ENCODE results near the gene VIPR2.

VIPR2 gene

DNA sequence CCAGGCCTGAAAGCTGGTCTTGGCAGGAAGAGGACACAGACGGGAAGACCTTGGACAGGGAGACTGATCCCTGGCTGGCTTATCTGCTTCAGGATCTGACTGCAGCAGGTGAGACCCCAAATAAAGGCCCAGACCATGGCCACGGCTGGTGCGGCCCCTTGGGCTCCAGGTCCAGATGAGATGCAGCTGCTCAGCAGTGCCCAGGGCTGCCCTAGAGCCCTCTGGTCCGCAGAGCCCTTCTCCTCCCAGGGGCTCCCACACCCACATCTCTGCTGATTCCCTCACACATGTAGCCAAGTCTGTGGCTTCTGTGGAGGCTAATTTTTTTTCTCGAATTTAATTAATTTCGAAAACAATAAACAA is 46.3 kb downstream of the VIPR2 start:
- H3K4me3 ChIP-seq (ENCODE audit: low read depth, low read length), result no peak overlapping the region
- no peak for DNase-seq (ENCODE audit: low read depth)

DNA sequence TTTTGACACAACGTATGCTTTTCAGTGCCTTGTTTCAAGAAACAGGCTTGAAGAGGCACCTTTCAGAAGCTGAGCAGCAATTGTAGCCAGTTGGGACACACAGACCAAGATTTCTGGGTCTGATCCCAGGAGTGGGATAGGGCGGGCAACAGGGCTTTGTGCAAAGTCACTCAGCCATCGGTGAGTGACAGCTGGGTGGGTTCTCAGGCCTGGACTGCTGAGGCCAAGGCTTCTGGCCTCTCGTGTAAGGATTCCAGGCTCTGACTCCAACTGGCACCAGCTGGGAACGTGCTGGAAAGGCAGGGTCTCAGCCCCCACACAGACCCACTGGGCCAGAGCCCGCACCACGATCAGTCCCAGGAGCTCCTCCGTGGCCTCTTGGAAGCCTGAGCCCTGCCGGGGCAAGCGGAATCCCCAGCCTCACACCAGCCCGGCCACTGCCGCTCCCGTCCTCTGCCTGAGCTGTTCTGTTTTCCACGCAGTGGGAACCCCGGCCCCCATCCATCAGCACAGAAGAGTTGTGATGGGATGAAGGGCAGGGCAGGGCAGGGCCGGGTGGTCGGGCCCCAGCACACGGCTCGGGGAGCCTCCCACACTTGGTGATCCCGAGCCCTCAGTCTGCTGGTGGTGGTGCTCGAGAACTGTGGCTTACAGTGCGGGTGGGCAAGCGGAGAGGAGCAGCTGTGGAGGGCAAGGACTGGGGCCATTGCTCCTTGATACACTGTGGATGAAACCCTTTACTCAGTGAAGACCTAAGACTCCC is 46.8 kb downstream of the VIPR2 start:
- DNase-seq (ENCODE audit: low read depth), result no peak
- no peak overlapping the region for H3K4me3 ChIP-seq (ENCODE audit: low read depth, low read length)

DNA sequence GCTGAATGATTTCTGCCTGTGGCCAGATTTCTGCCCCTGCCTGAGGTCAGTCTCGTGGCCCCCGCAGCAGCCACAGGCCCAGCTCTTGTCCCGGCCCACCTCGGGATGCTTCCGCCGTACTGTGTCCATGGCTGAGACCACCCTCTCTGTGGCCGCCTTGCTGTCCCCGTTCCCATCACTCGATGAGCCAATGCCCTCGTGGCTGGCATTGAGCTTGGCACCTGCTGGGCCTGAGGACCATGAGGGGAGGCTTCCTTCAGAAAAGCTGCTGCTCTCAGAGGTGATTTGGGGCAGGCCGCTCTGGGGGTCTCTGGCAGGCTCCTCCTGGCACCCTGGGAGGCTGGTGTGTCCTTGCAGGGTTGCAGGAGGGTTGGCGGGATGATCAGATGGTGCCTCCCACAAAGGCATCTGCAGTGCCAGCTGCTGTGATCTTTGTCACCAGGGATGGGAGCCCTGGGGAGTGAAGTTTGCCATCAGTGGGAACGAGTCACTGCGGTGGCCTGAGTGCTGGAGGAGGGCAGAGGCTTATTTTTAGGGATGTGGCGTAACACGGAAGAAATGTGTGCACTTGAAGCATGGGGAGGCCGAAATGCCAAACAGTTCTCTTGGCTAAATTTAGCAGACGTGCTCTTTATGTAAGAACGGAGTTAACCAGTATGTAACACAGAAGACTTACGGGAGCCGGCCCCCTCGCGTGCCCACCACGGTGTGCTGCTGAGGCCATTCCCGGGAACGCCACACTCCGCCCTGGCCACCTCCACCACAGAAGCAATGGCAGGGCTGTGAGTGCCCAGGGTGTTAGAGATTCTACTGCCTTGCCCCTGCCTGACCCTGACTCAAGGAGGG is 47.7 kb downstream of the VIPR2 start:
- no peak overlapping the region for H3K4me3 ChIP-seq (ENCODE audit: low read depth, low read length)
- no peak for DNase-seq (ENCODE audit: low read depth)

DNA sequence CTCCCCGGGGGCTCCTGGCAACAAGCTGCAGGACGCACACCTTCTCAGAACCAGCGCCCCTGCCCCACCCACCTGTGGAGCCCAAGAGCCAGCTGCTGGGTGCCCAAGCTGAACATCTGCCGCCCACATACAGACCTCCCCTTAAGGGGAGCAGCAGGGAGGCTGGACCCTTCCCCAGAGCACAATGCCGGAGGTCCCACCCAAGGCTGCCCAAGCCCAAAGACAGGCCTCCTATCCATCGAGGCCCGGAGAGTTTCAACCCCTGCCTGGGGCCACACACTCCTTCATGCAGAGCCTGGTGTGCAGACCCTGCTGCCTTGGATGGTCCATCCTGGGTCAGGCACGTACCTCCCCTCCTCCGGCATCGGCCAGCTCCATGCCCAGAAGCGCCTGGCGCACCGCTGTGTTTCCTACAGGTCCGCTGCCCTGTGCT is 48.7 kb downstream of the VIPR2 start:
- DNase-seq (ENCODE audit: low read depth), result no peak

DNA sequence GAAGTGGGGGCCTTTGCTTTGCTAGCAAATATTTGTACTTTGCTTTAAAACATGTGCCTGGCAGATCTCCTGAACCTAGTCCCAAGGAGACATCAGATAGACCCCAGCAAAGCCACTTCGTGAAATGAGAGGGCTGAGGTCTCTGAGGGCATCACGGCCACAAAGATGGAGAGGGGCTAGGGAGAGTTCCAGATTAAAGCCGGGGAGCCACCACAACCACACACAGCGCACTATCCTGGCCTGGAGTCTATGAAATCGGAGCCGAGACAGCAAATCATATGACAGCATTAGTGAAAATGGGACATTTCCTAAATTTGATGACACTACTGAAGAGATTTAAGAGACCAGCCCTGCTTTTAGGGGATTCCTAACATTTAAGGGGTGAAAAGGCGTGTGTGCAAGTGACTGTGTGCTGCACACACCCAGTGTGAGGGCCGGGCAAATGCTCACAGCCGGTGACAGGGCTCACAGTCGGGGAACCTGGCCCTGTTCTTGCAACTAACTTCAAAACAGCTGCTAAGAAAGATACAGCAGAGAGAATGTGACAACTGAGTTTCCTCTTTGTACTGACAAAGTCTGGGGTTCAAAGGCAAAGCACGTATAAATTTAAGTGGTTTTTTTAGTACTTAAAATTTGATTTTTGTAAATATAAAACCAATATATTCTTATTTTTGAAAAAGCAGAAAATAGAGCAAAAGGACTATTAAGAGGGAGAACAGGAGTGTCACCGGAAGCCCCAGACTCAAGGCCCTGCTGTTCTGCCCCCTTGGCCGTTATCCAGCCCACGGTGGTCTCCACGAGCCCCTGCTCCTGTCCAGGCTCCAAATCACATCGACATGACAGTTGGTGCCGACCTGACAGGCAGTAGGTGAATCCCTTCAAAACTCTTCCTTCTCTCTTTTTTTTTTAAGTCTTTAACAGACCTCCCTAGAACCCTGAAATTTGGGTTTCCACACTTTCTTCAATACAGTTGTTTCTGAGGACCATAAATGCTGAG is 49.5 kb downstream of the VIPR2 start:
- no peak overlapping the region for H3K4me3 ChIP-seq (ENCODE audit: low read depth, low read length)
- DNase-seq (ENCODE audit: low read depth), result no peak

More for the DNA sequence above, 48.7 kb downstream of the VIPR2 start:
- no peak overlapping the region for H3K4me3 ChIP-seq (ENCODE audit: low read depth, low read length)

DNA sequence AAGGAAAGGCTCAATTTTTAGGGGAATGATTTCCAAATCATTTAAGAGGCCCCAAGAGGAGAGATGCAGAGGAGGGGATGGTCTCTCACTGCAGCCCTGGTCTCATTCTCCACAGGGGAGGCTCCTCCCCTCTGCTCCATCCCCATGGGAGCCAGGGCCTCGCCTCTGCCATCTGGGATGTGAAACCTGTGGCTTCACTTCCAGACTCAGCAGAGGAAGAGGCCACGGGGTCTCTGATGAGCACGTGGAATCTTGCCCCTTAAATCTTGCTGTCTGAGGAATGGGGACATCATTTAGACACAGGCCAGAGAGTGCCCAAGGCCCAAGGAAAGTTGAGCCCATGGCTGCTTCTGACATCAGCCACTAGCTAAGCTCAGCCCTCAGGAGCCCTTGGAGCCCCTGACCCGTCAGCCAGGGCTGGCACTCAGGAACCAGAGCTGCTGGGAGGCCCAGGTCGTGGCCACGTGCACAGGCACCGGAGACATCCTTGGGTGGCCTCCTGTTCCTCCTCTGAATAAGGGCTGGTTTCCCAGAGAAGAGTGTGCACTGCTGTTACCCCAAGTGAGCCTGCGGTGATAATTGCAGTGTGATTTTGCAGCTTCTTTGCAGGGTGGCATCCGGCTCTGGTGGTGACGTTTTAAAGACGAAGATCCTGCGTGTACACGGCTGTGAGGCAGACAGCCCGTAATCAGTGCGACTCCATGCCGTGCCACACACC is 50.5 kb downstream of the VIPR2 start:
- no peak overlapping the region for H3K4me3 ChIP-seq (ENCODE audit: low read depth, low read length)
- no peak for DNase-seq (ENCODE audit: low read depth)

DNA sequence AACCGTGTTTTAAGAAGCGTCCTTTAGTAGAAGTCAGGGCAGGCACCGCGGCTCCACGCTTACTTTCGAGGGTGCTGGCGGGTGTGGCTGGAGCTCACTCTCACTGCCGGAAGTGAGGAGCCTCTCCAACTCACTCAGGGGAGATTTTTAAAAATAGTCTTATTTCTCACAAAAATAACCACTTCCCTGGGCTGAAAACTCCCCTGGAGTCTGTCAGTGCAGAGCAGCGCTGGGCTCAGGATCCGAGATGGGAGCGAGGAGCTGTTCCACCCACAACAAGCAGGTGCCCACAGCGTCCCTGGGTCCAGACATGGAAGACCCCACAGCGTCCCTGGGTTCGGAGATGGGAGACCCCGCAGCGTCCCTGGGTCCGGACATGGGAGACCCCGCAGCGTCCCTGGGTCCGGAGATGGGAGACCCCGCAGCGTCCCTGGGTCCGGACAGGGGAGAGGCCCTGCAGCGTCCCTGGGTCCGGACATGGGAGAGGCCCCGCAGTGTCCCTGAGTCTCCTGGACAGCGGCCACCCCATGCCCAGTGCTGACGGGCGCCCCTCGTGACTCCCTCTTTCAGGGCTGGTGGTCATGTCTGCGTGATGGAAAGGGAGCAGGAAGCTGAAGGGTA is 51.2 kb downstream of the VIPR2 start:
- no peak for DNase-seq (ENCODE audit: low read depth)
- H3K4me3 ChIP-seq (ENCODE audit: low read depth, low read length), result no peak overlapping the region

DNA sequence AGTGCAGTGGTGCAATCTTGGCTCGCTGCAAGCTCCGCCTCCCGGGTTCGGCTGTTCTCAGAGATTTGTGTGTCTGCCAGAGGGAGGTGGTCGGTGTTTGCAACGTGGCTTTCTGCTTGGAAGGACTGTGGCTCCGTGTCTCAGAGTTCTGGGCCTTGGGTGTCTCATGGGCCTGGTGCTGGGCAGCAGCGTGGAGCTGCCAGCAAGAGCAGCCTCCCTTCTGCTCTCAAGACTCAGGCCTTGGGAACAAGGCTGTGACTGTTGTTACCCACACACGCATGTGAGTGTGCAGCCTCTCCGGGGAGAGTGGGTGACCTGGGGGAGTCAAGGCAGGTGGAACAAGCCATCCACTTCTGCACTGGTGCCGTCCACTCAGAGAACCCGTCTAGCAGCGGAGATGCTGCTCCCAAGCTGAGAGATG is 52.0 kb downstream of the VIPR2 start:
- DNase-seq (ENCODE audit: low read depth), result no peak

DNA sequence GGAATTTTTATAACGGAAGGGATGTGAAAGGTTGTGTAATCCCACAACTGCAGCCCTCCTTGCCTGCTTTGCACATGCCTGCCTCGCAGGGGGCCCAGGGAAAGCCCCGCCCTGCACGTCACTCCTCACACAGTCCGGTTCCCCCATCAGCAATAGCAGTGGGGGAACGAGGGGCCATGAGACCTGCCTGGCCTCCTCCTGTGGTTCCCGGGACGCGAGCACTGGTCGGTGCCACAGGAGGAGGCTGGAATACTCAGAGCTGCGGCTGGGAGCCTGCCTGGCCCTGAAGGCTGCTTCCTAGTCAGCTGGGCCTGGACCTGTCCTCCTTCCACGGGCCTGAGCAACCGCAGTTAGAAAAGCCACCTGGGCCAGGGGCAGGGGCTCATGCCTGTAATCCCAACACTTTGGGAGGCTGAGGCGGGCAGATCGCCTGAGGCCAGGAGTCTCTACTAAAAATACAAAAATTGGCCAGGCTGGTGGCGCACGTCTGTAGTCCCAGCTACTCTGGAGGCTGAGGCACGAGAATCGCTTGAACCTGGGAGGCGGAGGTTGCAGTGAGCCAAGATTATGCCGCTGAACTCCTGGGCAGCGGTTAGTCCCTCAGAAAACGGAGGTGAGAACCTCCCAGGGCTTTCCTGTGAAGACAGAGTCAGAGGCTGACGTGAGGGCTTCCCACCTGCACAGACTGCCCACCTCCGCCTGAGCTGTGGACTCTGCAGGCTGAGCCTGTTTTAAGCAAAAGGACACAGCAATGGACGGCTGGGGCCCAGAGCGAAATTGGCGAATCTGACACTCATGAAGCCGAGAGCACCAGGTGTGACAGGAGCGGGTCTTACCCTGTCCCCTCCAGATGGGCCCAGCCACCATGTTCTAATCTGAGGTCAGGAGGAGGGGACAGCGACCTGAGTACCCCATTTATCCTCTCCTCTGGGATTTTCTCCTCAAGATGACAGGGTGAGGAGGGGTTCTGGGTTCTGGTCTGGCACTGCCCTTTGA is 52.9 kb downstream of the VIPR2 start:
- no peak for DNase-seq (ENCODE audit: low read depth)
- no peak overlapping the region for H3K4me3 ChIP-seq (ENCODE audit: low read depth, low read length)

More for the DNA sequence above, 52.0 kb downstream of the VIPR2 start:
- no peak overlapping the region for H3K4me3 ChIP-seq (ENCODE audit: low read depth, low read length)

DNA sequence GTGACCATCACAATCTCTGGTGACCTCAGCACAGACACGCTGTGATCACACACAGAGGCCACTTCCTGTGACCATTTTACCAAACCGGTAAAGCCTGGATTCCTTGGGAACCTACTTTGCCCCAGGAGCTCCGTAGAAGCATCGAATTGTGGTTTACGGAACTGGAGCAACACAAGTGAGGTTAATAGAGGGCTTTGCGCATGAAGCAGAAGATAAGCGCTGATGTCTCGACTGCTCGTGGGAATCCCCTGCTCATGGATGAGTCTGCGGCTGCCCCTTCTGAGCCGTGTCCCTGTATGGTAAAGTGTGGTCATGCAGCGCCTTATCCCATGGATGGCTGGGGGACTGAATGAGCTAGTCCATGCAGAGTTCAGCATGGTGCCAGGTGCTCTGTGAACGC is 53.6 kb downstream of the VIPR2 start:
- H3K4me3 ChIP-seq (ENCODE audit: low read depth, low read length), result no peak overlapping the region
- no peak for DNase-seq (ENCODE audit: low read depth)

DNA sequence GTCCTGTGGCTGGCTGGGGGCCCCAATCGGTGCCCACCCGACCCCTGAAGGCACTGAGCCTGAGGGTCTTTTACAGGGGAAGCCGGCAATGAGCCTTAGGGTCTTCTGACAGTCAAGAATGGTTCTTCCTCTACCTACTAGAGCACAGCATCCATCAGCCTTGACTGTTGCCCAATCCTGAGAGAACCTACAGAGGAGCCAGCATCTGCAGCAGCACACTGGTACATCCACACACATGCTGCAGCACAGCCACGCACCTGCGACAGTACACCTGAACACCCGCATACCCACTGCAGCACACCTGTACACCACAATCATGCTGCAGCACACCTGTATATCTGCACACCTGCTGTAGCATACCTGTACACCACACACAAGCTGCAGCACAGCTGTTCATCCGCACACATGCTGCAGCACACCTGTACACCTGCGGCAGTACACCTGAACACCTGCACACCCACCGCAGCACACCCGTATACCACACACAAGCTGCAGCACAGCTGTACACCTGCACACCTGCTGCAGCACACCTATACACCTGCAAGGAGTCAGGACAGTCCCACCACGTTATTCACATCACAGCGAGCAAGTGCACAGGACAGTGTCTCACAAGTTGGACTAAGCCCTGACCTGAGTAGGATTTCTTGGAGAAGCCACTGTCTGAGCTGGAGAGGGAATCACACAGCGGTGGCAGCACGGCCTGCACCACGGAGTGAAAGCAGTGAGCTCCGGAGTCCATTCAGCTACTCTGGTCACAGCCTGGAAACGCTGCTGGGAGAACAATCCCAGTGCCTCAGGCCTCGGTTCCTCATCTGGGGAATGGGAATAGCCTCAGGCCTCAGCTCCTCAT is 56.4 kb downstream of the VIPR2 start:
- H3K4me3 ChIP-seq (ENCODE audit: low read depth, low read length), result no peak overlapping the region
- no peak for DNase-seq (ENCODE audit: low read depth)

DNA sequence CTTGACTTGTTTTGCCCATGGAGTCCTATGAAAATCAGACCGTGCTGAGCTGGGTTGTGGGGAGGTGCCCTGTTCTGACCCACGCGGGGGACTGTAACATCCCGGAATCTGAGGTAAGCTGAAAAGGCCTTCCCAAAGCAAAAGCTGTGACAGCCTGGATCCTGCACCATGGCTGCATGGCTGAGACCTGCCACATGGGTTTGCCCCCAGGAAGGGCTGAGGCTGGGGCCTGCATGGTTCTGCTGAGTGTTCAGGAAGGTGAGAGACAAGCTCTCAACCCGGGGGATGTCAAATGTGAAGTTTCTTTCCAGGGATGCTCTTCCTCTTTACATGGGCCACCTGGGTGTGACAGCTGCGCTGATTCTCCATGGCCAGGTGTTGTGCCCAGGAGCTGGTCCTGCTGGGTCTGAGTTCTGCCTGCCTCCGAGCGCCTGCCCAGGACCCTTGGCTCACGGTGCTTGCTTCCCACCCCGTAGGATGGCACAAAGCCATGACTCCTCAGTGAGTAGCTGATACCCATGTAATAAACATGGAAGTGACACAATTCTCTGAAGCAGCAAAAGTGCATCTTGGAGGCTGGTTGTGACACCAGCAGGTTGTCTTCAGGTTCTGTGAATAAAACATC is 58.3 kb downstream of the VIPR2 start:
- no peak for DNase-seq (ENCODE audit: low read depth)
- H3K4me3 ChIP-seq (ENCODE audit: low read depth, low read length), result no peak overlapping the region

DNA sequence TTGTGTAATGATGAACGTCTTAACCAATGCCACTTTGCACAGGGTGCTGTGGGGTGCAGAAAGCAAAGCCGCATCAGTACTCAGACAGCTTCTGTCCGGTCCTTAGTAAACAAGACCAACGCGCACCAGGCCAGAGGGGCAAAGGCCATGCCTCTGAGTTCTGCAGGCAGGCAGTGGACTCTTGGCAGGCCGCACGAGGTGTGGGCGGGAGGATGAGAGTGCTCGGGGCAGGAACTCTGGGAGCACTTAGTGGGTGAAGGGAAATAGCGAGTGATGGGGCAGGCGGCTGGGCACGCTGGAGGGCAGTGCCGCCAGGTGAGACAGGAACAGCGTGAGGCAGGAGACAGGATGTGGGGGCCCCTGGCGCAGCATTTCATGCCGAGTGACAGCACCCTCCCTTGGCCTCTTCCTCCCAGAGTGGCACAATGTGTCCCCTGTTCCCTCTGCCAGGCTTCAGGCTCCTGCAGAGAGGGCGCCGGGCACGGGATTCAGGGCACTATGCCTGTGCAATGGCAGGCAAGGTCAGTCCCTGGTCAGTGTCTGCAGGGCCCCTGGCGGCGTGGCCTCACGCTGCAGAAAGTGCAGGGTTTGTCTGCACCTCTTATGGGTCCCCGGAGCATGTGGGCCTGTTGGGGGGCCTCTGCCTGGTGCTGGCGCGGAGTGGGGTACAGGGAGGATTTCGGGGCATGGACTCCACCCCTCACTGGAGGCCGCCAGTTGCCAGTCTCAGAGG is 60.4 kb downstream of the VIPR2 start:
- H3K4me3 ChIP-seq (ENCODE audit: low read depth, low read length), result no peak overlapping the region
- no peak for DNase-seq (ENCODE audit: low read depth)

DNA sequence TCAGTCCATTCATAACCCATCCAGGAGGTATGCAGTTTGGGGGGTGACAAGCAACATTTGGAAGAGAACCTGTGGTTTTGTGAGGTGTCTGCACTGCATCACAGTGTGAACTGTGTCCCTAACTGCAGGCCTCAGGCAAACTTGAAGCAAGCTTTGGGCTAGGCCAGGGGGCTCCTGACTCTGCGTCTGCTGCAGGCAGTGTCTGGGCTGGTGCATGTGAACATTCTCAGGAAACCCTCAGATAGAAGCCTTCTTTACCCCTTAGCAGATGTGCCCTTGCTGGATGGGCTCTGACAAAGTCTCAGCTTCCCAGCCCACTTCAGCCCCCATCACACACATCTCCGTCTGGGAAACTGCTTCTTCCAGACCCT is 61.0 kb downstream of the VIPR2 start:
- no peak for DNase-seq (ENCODE audit: low read depth)
- H3K4me3 ChIP-seq (ENCODE audit: low read depth, low read length), result no peak overlapping the region

DNA sequence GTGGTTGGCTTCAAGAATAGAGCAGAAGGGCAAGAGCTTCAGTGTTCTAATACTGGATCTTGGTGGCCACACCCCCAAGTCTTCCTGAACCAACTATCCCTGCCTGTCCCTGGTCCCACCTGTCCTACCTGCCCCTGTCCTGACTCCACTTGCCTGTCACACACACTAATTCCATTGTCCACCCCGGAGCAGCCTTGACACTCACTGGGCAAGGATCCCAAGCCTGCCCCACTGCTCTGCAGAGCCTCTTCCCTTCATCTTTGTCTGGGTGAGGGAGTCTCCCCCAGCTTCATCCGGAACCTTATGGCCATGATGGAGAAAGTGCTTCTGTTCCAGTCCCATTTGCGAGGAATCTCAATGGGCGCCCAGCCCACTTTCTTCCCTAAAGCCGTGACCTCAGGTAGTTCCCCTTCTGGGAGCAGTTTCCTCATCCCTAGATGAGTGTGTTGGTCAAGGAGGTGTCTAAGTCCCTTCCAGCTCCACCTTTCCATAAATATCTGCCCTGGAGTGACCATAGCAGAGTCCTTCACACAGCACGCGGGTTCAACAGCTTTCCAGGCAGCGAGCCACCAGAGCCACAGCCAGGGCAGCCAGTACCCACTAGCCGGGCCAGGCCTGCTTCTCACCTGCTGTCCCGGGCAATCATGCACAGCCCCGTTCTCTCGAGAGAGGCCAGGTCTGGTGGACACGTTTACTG is 61.5 kb downstream of the VIPR2 start:
- H3K4me3 ChIP-seq (ENCODE audit: low read depth, low read length), result no peak overlapping the region
- no peak for DNase-seq (ENCODE audit: low read depth)

Data from skeletal muscle cell (primary cell).